K562 (cell line): ENCODE results near the gene TMEM176B. TPM values are rescaled to one million over a fixed set of nuclear protein-coding genes. Genes with fewer than 3 reads are reported as not detected.

Experiments
- ATAC-seq: fragments of 200-7000 bp; cut with Tn5 transposase; 3 replicates; pipeline ENCODE4 v1.9.1; 2020; ENCODE audit warnings: moderate library complexity
- BruUV-seq: library from RNA; stranded (reverse); fragments of 400-500 nt; replicated peaks from 2 replicates; lab custom pipeline; 2021; lab: Mats Ljungman, UMichigan
- CTCF ChIA-PET: fragments of 300-600 bp; formaldehyde crosslinking; extraction: SDS; loops from one replicate; lab custom pipeline; 2021; ENCODE audit warnings: low intra/inter-chr PET ratio; lab: Yijun Ruan, JAX
- POLR2A ChIA-PET: fragments of 300-600, 350-650 bp; sonication (Branson Sonifier 250); formaldehyde crosslinking; extraction: SDS; loops from one replicate; lab custom pipeline; 2021; ENCODE audit warnings: antibody characterized with exemption, inconsistent platforms; lab: Yijun Ruan, JAX
- DNase-seq, 4 experiments: peaks; one replicate each; pipeline versions ENCODE4 v3.0.0 to v3.0.0-alpha.2; 2011 to 2018; ENCODE audit warnings: low spot score in 3 of 4, mixed read lengths in 3 of 4; ENCODE audit errors: extremely low read depth in 1 of 4
- FAIRE-seq: peaks from 2 replicates; lab custom pipeline; 2011; peaks lifted over from hg19 to GRCh38; lab: Jason Lieb, UNC
- H2AFZ ChIP-seq: 2 replicates; pipeline ENCODE4 v1.6.0; 2011; ENCODE audit warnings: low read depth, low read length, control low read depth, inconsistent platforms
- H3K27ac ChIP-seq: fragments of 200-600 bp; 3 replicates; pipeline ENCODE4 v1.8.0; 2011; ENCODE audit warnings: low read depth, mild to moderate bottlenecking, control low read depth, inconsistent platforms, low read length, moderate library complexity, mixed read lengths; ENCODE audit errors: extremely low read depth
- H3K27me3 ChIP-seq, 2 experiments: fragments of 300-600 bp in 1 of 2; 2 replicates in 1 of 2; 3 replicates in 1 of 2; pipeline versions ENCODE4 v1.6.0 to v1.8.0; 2011; ENCODE audit warnings: inconsistent platforms in 2 of 2, low read length in 2 of 2, mild to moderate bottlenecking in 1 of 2, mixed read lengths in 1 of 2, moderate library complexity in 1 of 2; ENCODE audit not compliant: control insufficient read depth in 2 of 2, insufficient read depth in 2 of 2
- H3K36me3 ChIP-seq: fragments of 300-600 bp; 3 replicates; pipeline ENCODE4 v1.8.0; 2011; ENCODE audit warnings: mild to moderate bottlenecking, low read length, inconsistent platforms; ENCODE audit not compliant: control insufficient read depth, insufficient read depth
- H3K4me1 ChIP-seq, 2 experiments: fragments of 200-600 bp in 1 of 2; replicated peaks in 1 of 2; 2 replicates in 1 of 2; 3 replicates in 1 of 2; pipeline versions ENCODE4 v1.5.1 to v1.8.0; 2011; ENCODE audit warnings: inconsistent platforms in 2 of 2, low read length in 2 of 2, mild to moderate bottlenecking in 1 of 2, mixed read lengths in 1 of 2, moderate library complexity in 1 of 2; ENCODE audit not compliant: control insufficient read depth in 2 of 2, insufficient read depth in 2 of 2
- H3K4me2 ChIP-seq: 2 replicates; pipeline ENCODE4 v1.6.1; 2011; ENCODE audit warnings: low read length, control low read depth, inconsistent platforms, mixed read lengths; ENCODE audit not compliant: insufficient read depth
- H3K4me3 ChIP-seq: fragments of 200-600 bp; sonication (generic), shearing (Covaris generic); 2 replicates; pipeline ENCODE4 v1.5.1; 2016; ENCODE audit warnings: control low read depth, inconsistent platforms
- H3K79me2 ChIP-seq: fragments of 200-600 bp; 3 replicates; pipeline ENCODE4 v1.8.0; 2011; ENCODE audit warnings: low read length, inconsistent platforms; ENCODE audit not compliant: control insufficient read depth, insufficient read depth
- H3K9ac ChIP-seq, 2 experiments: 2 replicates each; pipeline versions ENCODE4 v1.6.0 to v1.6.1; 2011; ENCODE audit warnings: low read depth in 2 of 2, low read length in 2 of 2, control low read depth in 1 of 2, inconsistent platforms in 1 of 2, mild to moderate bottlenecking in 1 of 2, mixed read lengths in 1 of 2; ENCODE audit not compliant: insufficient read depth in 1 of 2
- H3K9me1 ChIP-seq: one replicate; pipeline ENCODE4 v1.6.0; 2011; ENCODE audit warnings: inconsistent platforms, mild to moderate bottlenecking, low read length, moderate library complexity; ENCODE audit not compliant: control insufficient read depth, insufficient read depth
- H3K9me3 ChIP-seq: replicated peaks from 2 replicates; pipeline ENCODE4 v1.5.1; 2011; ENCODE audit warnings: low read depth, low read length, inconsistent platforms; ENCODE audit not compliant: control insufficient read depth, insufficient read depth
- H4K20me1 ChIP-seq: replicated peaks from 2 replicates; pipeline ENCODE4 v1.6.1; 2011; ENCODE audit warnings: low read length, inconsistent platforms, mixed read lengths; ENCODE audit not compliant: control insufficient read depth, insufficient read depth
- CTBP1 ChIP-seq: fragments of 450-650 bp; IDR thresholded peaks from 2 replicates; pipeline ENCODE4 v1.6.1; 2016; ENCODE audit warnings: borderline replicate concordance
- GMEB1 ChIP-seq: fragments of 250-450 bp; sonication (Bioruptor Pico); IDR thresholded peaks from 2 replicates; pipeline ENCODE4 v1.4.0; 2020; ENCODE audit warnings: mild to moderate bottlenecking
- KAT7 ChIP-seq: sonication (generic); formaldehyde crosslinking; IDR thresholded peaks from 2 replicates; pipeline ENCODE4 v1.8.0; 2022; ENCODE audit warnings: missing genetic modification reagents, mild to moderate bottlenecking, borderline replicate concordance
- MAFK ChIP-seq: IDR thresholded peaks from 2 replicates; pipeline ENCODE4 v1.6.1; 2011; ENCODE audit warnings: low read length, improper control_type of control experiment
- NR4A1 ChIP-seq, 2 experiments: fragments of 250-450 bp in 1 of 2; fragments of 450-650 bp in 1 of 2; sonication (Bioruptor Pico) in 1 of 2; IDR thresholded peaks; 2 replicates each; pipeline versions ENCODE4 v1.4.0 to v1.6.1; 2016 to 2020; ENCODE audit warnings: mild to moderate bottlenecking in 2 of 2, missing compliant biosample characterization in 1 of 2, missing genetic modification characterization in 1 of 2, moderate library complexity in 1 of 2
- PHTF2 ChIP-seq: fragments of 250-450 bp; sonication (Bioruptor Pico); IDR thresholded peaks from 2 replicates; pipeline ENCODE4 v1.5.0; 2021; ENCODE audit warnings: mild to moderate bottlenecking
- SMAD3 ChIP-seq: fragments of 450-650 bp; formaldehyde crosslinking; conservative IDR thresholded peaks from 2 replicates; pipeline ENCODE4 v1.4.0; 2020; ENCODE audit warnings: mild to moderate bottlenecking
- SRSF1 ChIP-seq: fragments of 200-400 bp; formaldehyde crosslinking; IDR thresholded peaks from 2 replicates; pipeline ENCODE4 v1.6.1; 2017; ENCODE audit warnings: mild to moderate bottlenecking, low read depth, low read length, moderate library complexity
- ZNF431 ChIP-seq: sonication (generic); formaldehyde crosslinking; IDR thresholded peaks from 2 replicates; pipeline ENCODE4 v1.8.0; 2022; ENCODE audit warnings: mild to moderate bottlenecking, missing genetic modification reagents
- ZNF444 ChIP-seq: fragments of 250-450 bp; sonication (Bioruptor Pico); IDR thresholded peaks from 2 replicates; pipeline ENCODE4 v1.4.0; 2020; ENCODE audit warnings: mild to moderate bottlenecking, moderate library complexity
- WGBS: fragments of 100-300 bp; shearing (Covaris generic); methylation state at CpG from one replicate; pipeline ENCODE4 v1.1.6; 2016; ENCODE audit warnings: low coverage, mixed read lengths; ENCODE audit not compliant: insufficient coverage; ENCODE audit errors: missing lambda C conversion rate; 5-methylcytosine and 5-hydroxymethylcytosine counted together
- in situ Hi-C: fragments of 300-500 bp; cut with MboI; formaldehyde crosslinking; loops from 4 replicates; pipeline ENCODE4 v1.15.0; 2018; ENCODE audit warnings: inconsistent platforms, mixed read lengths
- intact Hi-C: fragments of 100-400 bp; cut with micrococcal nuclease; formaldehyde crosslinking; loops from 2 replicates; pipeline ENCODE4 v1.14.2; 2022
- polyA plus RNA-seq, 8 experiments: library from polyadenylated mRNA; depleted of rRNA in 4 of 8; stranded (reverse) in 5 of 8; unstranded in 3 of 8; fragments of >200 nt; fragmentation: Nextera tagmentation in 2 of 8; fragmentation: Illumina TruSeq in 1 of 8; extraction: Ambion mirVana in 2 of 8; extraction: Trizol in 1 of 8; gene quantifications; 2 replicates each; pipeline versions ENCODE4 v1.2.1 to v1.2.3, GENCODE V29; 2011 to 2014; ENCODE audit warnings: inconsistent platforms in 1 of 8, missing spikeins in 1 of 8
- total RNA-seq, 7 experiments: library from RNA; depleted of rRNA in 6 of 7; stranded (reverse); fragments of >200 nt in 6 of 7; fragmentation: Illumina TruSeq in 2 of 7; extraction: Trizol in 2 of 7; gene quantifications; 2 replicates each; pipeline versions ENCODE4 v1.2.1 to v1.2.3, GENCODE V29; 2011 to 2021; ENCODE audit warnings: low replicate concordance in 1 of 7
- TF ChIP-seq, protein P1 (sequence below): sonication (generic); formaldehyde crosslinking; IDR thresholded peaks from 2 replicates; pipeline ENCODE4 v1.8.0; 2022; ENCODE audit warnings: missing genetic modification reagents, mild to moderate bottlenecking, borderline replicate concordance
- TF ChIP-seq, protein P2 (sequence below): sonication (generic); formaldehyde crosslinking; IDR thresholded peaks from 2 replicates; pipeline ENCODE4 v1.8.0; 2023; ENCODE audit warnings: mild to moderate bottlenecking, missing genetic modification reagents

Gene TMEM176B
- total and polyA plus RNA-seq, 9 of the 15 experiments (the other 6 are each of a cell fraction or from before 2014, with no cell fraction given): 0.19 to 0.60 TPM; not detected in 7

- intact Hi-C loops (no loop called here), in situ Hi-C loops (no loop called here)
- no peaks in the 10 kb centered on the region for H3K79me2 ChIP-seq
- no TSS peak for BruUV-seq
- H4K20me1 ChIP-seq: no peaks in the 10 kb centered on the region
- H3K9me1 ChIP-seq: no peaks in the 10 kb centered on the region
- POLR2A ChIA-PET: no interaction called here
- TF ChIP-seq ZNF444 (no peak), NR4A1 (CRISPR knock-in tag; IDR thresholded peaks at IDR 0.05) (no peak), NR4A1 (tag; IDR thresholded peaks at IDR 0.05) (no peak), SMAD3 (no peak), CTBP1 (no peak), SRSF1 (no peak), GMEB1 (no peak), ZNF431 (CRISPR knock-in tag) (no peak), KAT7 (CRISPR knock-in tag) (no peak), MAFK (no peak), PHTF2 (no peak)
- TF ChIP-seq, protein P1, sequence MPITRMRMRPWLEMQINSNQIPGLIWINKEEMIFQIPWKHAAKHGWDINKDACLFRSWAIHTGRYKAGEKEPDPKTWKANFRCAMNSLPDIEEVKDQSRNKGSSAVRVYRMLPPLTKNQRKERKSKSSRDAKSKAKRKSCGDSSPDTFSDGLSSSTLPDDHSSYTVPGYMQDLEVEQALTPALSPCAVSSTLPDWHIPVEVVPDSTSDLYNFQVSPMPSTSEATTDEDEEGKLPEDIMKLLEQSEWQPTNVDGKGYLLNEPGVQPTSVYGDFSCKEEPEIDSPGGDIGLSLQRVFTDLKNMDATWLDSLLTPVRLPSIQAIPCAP (CRISPR knock-in tag): no peak
- TF ChIP-seq, protein P2, sequence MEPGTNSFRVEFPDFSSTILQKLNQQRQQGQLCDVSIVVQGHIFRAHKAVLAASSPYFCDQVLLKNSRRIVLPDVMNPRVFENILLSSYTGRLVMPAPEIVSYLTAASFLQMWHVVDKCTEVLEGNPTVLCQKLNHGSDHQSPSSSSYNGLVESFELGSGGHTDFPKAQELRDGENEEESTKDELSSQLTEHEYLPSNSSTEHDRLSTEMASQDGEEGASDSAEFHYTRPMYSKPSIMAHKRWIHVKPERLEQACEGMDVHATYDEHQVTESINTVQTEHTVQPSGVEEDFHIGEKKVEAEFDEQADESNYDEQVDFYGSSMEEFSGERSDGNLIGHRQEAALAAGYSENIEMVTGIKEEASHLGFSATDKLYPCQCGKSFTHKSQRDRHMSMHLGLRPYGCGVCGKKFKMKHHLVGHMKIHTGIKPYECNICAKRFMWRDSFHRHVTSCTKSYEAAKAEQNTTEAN (CRISPR knock-in tag): no peak
- H3K27me3 ChIP-seq: peaks cover 3 to 28% of the 10 kb centered on the region in 2 experiments; a peak in 4 of 5 replicates
- peaks cover 0 to 4% of the 10 kb centered on the region in 2 experiments; a peak in 2 of 5 replicates for H3K4me1 ChIP-seq
- peaks cover 3% of the 10 kb centered on the region; the same call in 1 of the 2 replicates for H3K9me3 ChIP-seq
- no peak for DNase-seq
- H3K27ac ChIP-seq: no peak overlapping the region
- no peak overlapping the region for H3K9ac ChIP-seq
- ATAC-seq: no peak
- 0% methylated on average over 1 of the region's 1 CpG for WGBS
- FAIRE-seq: no peak
- H3K4me3 ChIP-seq: no peak overlapping the region
- no peak overlapping the region for H3K4me2 ChIP-seq
- CTCF ChIA-PET: interaction anchor here (0.7 kb wide), 1 partner anchor 308 kb away, joined by 3 read pairs; no protein-coding TSS in a partner anchor
- no peak overlapping the region for H2AFZ ChIP-seq
- no peaks in the 10 kb centered on the region for H3K36me3 ChIP-seq
These were observed 29.3 kb upstream of the TMEM176B start for GRCh38 chr7:150829426-150829825.
